ENCODE data around the gene CEP128.

DNA sequence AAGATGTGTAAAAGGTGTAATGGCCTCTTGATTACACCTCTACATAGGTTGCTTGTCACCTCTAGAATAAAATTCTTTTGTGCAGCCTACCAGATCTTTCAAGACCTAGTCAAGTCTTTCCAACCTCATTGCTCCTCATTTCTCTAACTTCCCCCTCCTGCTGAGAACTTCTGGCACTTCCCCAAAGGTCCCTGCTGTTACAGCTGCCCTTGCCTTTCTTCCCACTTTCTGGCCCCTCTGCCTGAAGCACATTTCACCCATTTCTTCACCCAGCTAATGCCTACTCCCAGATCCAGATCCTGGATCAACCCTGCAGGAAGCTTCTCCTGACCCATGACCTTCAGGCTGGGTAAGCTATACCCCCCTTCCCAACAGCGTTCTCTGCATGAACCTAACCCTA is 15.4 kb upstream of the CEP128 start:
- TF ChIP-seq POLR2A (IDR thresholded peaks at IDR 0.05; ENCODE audit: low read length), result no peak
- TF ChIP-seq GATA1 (IDR thresholded peaks at IDR 0.05; ENCODE audit: low read depth, low read length), result no peak

Data from erythroblast (primary cell).